ENCODE measurements around the gene STYXL1. TPM values are rescaled to one million over a fixed set of nuclear protein-coding genes. Genes with fewer than 3 reads are reported as not detected.

Gene STYXL1
- total and polyA plus RNA-seq, 2 experiments from 2014 or later: 28.0 to 39.2 TPM

DNA sequence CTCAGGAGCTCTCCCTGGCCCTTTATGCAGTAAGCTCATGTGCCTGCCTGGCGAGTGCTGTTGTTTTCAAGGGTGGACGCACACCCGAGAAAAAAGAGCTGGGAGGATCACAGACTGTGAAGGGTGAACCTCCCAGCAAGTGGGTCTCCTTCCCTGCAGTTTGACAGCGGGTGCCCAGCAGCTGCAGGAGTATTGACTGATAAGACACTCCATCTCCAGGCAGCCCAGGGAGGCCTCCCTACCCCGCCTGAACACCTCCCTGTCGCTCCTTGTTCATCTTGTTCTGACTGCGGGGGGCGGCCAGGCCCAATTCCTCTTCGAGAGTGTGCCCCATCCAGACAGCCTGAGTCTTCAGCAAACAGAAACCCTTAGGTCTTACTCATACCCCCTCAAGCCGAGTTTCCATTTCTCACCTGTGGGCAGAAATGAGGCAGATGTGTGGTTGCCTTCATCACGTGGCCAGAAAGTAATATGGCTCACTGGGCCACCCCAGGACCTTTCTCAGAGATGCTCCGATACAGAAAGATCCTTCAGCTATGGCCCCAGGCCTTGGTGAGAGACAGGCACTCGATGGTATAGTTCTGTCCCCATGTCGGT lies 17.3 kb upstream of the STYXL1 start:
- H2AFZ ChIP-seq: no peak overlapping the region
- no peaks in the 10 kb centered on the region for H3K79me2 ChIP-seq (replicated peaks; ENCODE audit: insufficient read depth)
- Mint-ChIP-seq H3K4me1 (peaks cover 6% of the 10 kb centered on the region), H3K36me3 (ENCODE audit: low read depth) (peaks cover 67% of the 10 kb centered on the region), H3K27ac (no peak overlapping the region), H3K9me3 (no peaks in the 10 kb centered on the region), H3K4me3 (no peak overlapping the region), H3K27me3 (ENCODE audit: insufficient read depth, low read depth, poor library complexity) (peaks cover 9% of the 10 kb centered on the region)
- H4K20me1 ChIP-seq (replicated peaks; ENCODE audit: insufficient read depth): no peaks in the 10 kb centered on the region
- TF ChIP-seq, protein P1, sequence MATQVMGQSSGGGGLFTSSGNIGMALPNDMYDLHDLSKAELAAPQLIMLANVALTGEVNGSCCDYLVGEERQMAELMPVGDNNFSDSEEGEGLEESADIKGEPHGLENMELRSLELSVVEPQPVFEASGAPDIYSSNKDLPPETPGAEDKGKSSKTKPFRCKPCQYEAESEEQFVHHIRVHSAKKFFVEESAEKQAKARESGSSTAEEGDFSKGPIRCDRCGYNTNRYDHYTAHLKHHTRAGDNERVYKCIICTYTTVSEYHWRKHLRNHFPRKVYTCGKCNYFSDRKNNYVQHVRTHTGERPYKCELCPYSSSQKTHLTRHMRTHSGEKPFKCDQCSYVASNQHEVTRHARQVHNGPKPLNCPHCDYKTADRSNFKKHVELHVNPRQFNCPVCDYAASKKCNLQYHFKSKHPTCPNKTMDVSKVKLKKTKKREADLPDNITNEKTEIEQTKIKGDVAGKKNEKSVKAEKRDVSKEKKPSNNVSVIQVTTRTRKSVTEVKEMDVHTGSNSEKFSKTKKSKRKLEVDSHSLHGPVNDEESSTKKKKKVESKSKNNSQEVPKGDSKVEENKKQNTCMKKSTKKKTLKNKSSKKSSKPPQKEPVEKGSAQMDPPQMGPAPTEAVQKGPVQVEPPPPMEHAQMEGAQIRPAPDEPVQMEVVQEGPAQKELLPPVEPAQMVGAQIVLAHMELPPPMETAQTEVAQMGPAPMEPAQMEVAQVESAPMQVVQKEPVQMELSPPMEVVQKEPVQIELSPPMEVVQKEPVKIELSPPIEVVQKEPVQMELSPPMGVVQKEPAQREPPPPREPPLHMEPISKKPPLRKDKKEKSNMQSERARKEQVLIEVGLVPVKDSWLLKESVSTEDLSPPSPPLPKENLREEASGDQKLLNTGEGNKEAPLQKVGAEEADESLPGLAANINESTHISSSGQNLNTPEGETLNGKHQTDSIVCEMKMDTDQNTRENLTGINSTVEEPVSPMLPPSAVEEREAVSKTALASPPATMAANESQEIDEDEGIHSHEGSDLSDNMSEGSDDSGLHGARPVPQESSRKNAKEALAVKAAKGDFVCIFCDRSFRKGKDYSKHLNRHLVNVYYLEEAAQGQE (IDR thresholded peaks at IDR 0.05; ENCODE audit: unreplicated experiment): no peak
- TF ChIP-seq EZH2 (IDR thresholded peaks at IDR 0.05; ENCODE audit: low read depth, unreplicated experiment): no peak
- TF ChIP-seq NANOG (IDR thresholded peaks at IDR 0.05; ENCODE audit: borderline replicate concordance): no peak
- TF ChIP-seq POLR2AphosphoS5 (IDR thresholded peaks at IDR 0.05; ENCODE audit: low read depth): no peak
- TF ChIP-seq, protein P2, sequence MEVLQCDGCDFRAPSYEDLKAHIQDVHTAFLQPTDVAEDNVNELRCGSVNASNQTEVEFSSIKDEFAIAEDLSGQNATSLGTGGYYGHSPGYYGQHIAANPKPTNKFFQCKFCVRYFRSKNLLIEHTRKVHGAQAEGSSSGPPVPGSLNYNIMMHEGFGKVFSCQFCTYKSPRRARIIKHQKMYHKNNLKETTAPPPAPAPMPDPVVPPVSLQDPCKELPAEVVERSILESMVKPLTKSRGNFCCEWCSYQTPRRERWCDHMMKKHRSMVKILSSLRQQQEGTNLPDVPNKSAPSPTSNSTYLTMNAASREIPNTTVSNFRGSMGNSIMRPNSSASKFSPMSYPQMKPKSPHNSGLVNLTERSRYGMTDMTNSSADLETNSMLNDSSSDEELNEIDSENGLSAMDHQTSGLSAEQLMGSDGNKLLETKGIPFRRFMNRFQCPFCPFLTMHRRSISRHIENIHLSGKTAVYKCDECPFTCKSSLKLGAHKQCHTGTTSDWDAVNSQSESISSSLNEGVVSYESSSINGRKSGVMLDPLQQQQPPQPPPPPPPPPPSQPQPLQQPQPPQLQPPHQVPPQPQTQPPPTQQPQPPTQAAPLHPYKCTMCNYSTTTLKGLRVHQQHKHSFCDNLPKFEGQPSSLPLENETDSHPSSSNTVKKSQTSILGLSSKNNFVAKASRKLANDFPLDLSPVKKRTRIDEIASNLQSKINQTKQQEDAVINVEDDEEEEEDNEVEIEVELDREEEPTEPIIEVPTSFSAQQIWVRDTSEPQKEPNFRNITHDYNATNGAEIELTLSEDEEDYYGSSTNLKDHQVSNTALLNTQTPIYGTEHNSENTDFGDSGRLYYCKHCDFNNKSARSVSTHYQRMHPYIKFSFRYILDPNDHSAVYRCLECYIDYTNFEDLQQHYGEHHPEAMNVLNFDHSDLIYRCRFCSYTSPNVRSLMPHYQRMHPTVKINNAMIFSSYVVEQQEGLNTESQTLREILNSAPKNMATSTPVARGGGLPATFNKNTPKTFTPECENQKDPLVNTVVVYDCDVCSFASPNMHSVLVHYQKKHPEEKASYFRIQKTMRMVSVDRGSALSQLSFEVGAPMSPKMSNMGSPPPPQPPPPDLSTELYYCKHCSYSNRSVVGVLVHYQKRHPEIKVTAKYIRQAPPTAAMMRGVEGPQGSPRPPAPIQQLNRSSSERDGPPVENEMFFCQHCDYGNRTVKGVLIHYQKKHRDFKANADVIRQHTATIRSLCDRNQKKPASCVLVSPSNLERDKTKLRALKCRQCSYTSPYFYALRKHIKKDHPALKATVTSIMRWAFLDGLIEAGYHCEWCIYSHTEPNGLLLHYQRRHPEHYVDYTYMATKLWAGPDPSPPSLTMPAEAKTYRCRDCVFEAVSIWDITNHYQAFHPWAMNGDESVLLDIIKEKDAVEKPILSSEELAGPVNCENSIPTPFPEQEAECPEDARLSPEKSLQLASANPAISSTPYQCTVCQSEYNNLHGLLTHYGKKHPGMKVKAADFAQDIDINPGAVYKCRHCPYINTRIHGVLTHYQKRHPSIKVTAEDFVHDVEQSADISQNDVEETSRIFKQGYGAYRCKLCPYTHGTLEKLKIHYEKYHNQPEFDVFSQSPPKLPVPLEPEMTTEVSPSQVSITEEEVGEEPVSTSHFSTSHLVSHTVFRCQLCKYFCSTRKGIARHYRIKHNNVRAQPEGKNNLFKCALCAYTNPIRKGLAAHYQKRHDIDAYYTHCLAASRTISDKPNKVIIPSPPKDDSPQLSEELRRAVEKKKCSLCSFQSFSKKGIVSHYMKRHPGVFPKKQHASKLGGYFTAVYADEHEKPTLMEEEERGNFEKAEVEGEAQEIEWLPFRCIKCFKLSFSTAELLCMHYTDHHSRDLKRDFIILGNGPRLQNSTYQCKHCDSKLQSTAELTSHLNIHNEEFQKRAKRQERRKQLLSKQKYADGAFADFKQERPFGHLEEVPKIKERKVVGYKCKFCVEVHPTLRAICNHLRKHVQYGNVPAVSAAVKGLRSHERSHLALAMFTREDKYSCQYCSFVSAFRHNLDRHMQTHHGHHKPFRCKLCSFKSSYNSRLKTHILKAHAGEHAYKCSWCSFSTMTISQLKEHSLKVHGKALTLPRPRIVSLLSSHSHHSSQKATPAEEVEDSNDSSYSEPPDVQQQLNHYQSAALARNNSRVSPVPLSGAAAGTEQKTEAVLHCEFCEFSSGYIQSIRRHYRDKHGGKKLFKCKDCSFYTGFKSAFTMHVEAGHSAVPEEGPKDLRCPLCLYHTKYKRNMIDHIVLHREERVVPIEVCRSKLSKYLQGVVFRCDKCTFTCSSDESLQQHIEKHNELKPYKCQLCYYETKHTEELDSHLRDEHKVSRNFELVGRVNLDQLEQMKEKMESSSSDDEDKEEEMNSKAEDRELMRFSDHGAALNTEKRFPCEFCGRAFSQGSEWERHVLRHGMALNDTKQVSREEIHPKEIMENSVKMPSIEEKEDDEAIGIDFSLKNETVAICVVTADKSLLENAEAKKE (CRISPR knock-in tag; IDR thresholded peaks at IDR 0.05): no peak
- TF ChIP-seq STAT1 (IDR thresholded peaks at IDR 0.05; ENCODE audit: unreplicated experiment): no peak
- TF ChIP-seq CREB1 (CRISPR knock-in tag; IDR thresholded peaks at IDR 0.05; ENCODE audit: low read depth): no peak
- TF ChIP-seq ETS1 (IDR thresholded peaks at IDR 0.05): no peak
- no peak for TF ChIP-seq ZNF331 (CRISPR knock-in tag; IDR thresholded peaks at IDR 0.05; ENCODE audit: low read depth)
- TF ChIP-seq EZH2phosphoT487 (IDR thresholded peaks at IDR 0.05; ENCODE audit: unreplicated experiment): no peak
- no peak for TF ChIP-seq ZNF114 (CRISPR knock-in tag; IDR thresholded peaks at IDR 0.05)
- no peaks in the 10 kb centered on the region for H3K9me2 ChIP-seq (ENCODE audit: insufficient read depth)
- no peaks in the 10 kb centered on the region for H3F3A ChIP-seq (replicated peaks; ENCODE audit: low read depth)
- H3K27ac ChIP-seq (ENCODE audit: low read depth): no peak overlapping the region
- ATAC-seq (no peak), DNase-seq (ENCODE audit: low spot score) (no peak)
- H3K4me1 ChIP-seq (ENCODE audit: insufficient read depth): no peaks in the 10 kb centered on the region
- H3K36me3 ChIP-seq (ENCODE audit: insufficient read depth): peaks cover 25% of the 10 kb centered on the region
- no peak overlapping the region for H3K4me3 ChIP-seq
- no peak overlapping the region for H3K4me2 ChIP-seq
- H3K27me3 ChIP-seq (ENCODE audit: insufficient read depth): no peaks in the 10 kb centered on the region

Measured in GM23338 (cell line).